PC-3 (cell line): ENCODE results near the gene RASL10B. TPM values are rescaled to one million over a fixed set of nuclear protein-coding genes. Genes with fewer than 3 reads are reported as not detected.
"Not testable (repeated sequence)": the region's sequence is repeated elsewhere in the genome, so short reads cannot be mapped to it uniquely, and the experiment has no call there.

ENCODE experiments used
- ATAC-seq: fragments of 200-7000 bp; cut with Tn5 transposase; 2 replicates; pipeline ENCODE4 v1.9.1; 2020; ENCODE audit warnings: mild to moderate bottlenecking, moderate library complexity
- BruUV-seq: library from RNA; stranded (reverse); fragments of 400-500 nt; replicated peaks from 2 replicates; lab custom pipeline; 2021; lab: Mats Ljungman, UMichigan
- CTCF ChIA-PET: fragments of 300-600 bp; sonication (Branson Sonifier 250); formaldehyde crosslinking; loops from one replicate; lab custom pipeline; 2022; ENCODE audit warnings: antibody characterized with exemption; lab: Charles Lee
- POLR2A ChIA-PET: fragments of 300-600 bp; sonication (Branson Sonifier 250); formaldehyde crosslinking; loops from one replicate; lab custom pipeline; 2022; ENCODE audit warnings: antibody characterized with exemption; ENCODE audit not compliant: unreplicated experiment; lab: Charles Lee
- DNase-seq: peaks from one replicate; pipeline ENCODE4 v3.0.0-alpha.2; 2015
- H2AFZ ChIP-seq: fragments of 300-600 bp; sonication (generic); 2 replicates; pipeline ENCODE4 v1.6.0; 2016; ENCODE audit warnings: antibody characterized with exemption, low read length
- H3F3A ChIP-seq: fragments of 300-600 bp; sonication (generic); one replicate; pipeline ENCODE4 v1.6.0; 2017; ENCODE audit warnings: antibody characterized with exemption, low read length, control low read depth, mild to moderate bottlenecking; ENCODE audit not compliant: unreplicated experiment
- H3K27ac ChIP-seq: fragments of 300-600 bp; sonication (generic); 2 replicates; pipeline ENCODE4 v1.5.1; 2016; ENCODE audit warnings: mild to moderate bottlenecking, low read length
- H3K27me3 ChIP-seq: fragments of 300-600 bp; sonication (generic); 2 replicates; pipeline ENCODE4 v1.6.1; 2016; ENCODE audit warnings: low read length, mixed read lengths
- H3K36me3 ChIP-seq: fragments of 300-600 bp; sonication (generic); 2 replicates; pipeline ENCODE4 v1.6.1; 2016; ENCODE audit warnings: low read depth, mixed run types, low read length, mixed read lengths
- H3K4me1 ChIP-seq: fragments of 300-600 bp; sonication (generic); 2 replicates; pipeline ENCODE4 v1.5.1; 2016; ENCODE audit warnings: low read length; ENCODE audit not compliant: insufficient read depth
- H3K4me2 ChIP-seq: fragments of 300-600 bp; sonication (generic); 2 replicates; pipeline ENCODE4 v1.6.0; 2016; ENCODE audit warnings: low read length
- H3K4me3 ChIP-seq: fragments of 300-600 bp; sonication (generic); 2 replicates; pipeline ENCODE4 v1.5.1; 2016; ENCODE audit warnings: mild to moderate bottlenecking, low read length, mixed read lengths
- H3K79me2 ChIP-seq: fragments of 300-600 bp; sonication (generic); 2 replicates; pipeline ENCODE4 v1.6.1; 2017; ENCODE audit warnings: low read length, mixed read lengths
- H3K9ac ChIP-seq: fragments of 300-600 bp; sonication (generic); 2 replicates; pipeline ENCODE4 v1.6.0; 2016; ENCODE audit warnings: mild to moderate bottlenecking, low read length
- H3K9me2 ChIP-seq: fragments of 300-600 bp; sonication (generic); replicated peaks from 2 replicates; pipeline ENCODE4 v1.6.1; 2016; ENCODE audit warnings: mixed run types, low read length, mixed read lengths
- H3K9me3 ChIP-seq: fragments of 300-600 bp; sonication (generic); 2 replicates; pipeline ENCODE4 v1.6.1; 2016; ENCODE audit warnings: low read length, mixed read lengths
- H4K20me1 ChIP-seq: fragments of 300-600 bp; sonication (generic); 2 replicates; pipeline ENCODE4 v1.6.1; 2016; ENCODE audit warnings: low read length, mixed read lengths
- CTCF ChIP-seq: fragments of 300-600 bp; sonication (generic); conservative IDR thresholded peaks from 2 replicates; pipeline ENCODE4 v1.5.1; 2017; ENCODE audit warnings: antibody characterized with exemption, low read depth, mild to moderate bottlenecking, low read length
- EZH2 ChIP-seq: fragments of 300-600 bp; sonication (generic); IDR thresholded peaks from one replicate; pipeline ENCODE4 v1.6.1; 2017; ENCODE audit warnings: antibody characterized with exemption, mild to moderate bottlenecking, low read length; ENCODE audit not compliant: unreplicated experiment
- EZH2phosphoT487 ChIP-seq: fragments of 300-600 bp; sonication (generic); IDR thresholded peaks from 2 replicates; pipeline ENCODE4 v1.6.1; 2018; ENCODE audit warnings: mild to moderate bottlenecking, antibody characterized with exemption, low read length, borderline replicate concordance
- intact Hi-C: fragments of 100-400 bp; cut with micrococcal nuclease; formaldehyde crosslinking; loops from 2 replicates; pipeline ENCODE4 v1.9.0; 2023
- total RNA-seq: library from RNA; depleted of rRNA; stranded (reverse); fragments of >200 nt; gene quantifications from 2 replicates; pipeline ENCODE4 v1.2.3, GENCODE V29; 2014

RASL10B gene
- total RNA-seq, 1 experiment from 2014 or later: 0.77 TPM

- ATAC-seq (no peak), DNase-seq (no peak)
- TF ChIP-seq EZH2 (no peak), CTCF (no peak), EZH2phosphoT487 (no peak)
- no peak overlapping the region for H3K4me3 ChIP-seq
- no peak overlapping the region for H2AFZ ChIP-seq
- intact Hi-C loops: no loop called here
- ChIA-PET CTCF (no interaction called here), POLR2A (no interaction called here)
- H3F3A ChIP-seq: no peaks in the 10 kb centered on the region
- H3K36me3 ChIP-seq: no peaks in the 10 kb centered on the region
- H3K9me2 ChIP-seq: no peaks in the 10 kb centered on the region
- H3K79me2 ChIP-seq: no peaks in the 10 kb centered on the region
- H4K20me1 ChIP-seq: no peaks in the 10 kb centered on the region
- no peak overlapping the region for H3K4me2 ChIP-seq
- no peaks in the 10 kb centered on the region for H3K27me3 ChIP-seq
- H3K4me1 ChIP-seq: no peaks in the 10 kb centered on the region
- H3K27ac ChIP-seq: no peak overlapping the region
- no TSS peak for BruUV-seq
- H3K9ac ChIP-seq: no peak overlapping the region
- no peaks in the 10 kb centered on the region for H3K9me3 ChIP-seq
These were observed 18.3 kb downstream of the RASL10B start for GRCh38 chr17:35749560-35750412.

GRCh38 chr17:35750526-35751395 is 19.3 kb downstream of the RASL10B start:
- DNase-seq (no peak), ATAC-seq (no peak)
- BruUV-seq: no TSS peak
- H3K4me2 ChIP-seq: no peak overlapping the region
- intact Hi-C loops: no loop called here
- TF ChIP-seq EZH2phosphoT487: no peak
- no peak for TF ChIP-seq CTCF
- no peak for TF ChIP-seq EZH2
- H3K9ac ChIP-seq: no peak overlapping the region
- H3F3A ChIP-seq: no peaks in the 10 kb centered on the region
- no peaks in the 10 kb centered on the region for H3K27me3 ChIP-seq
- CTCF ChIA-PET: no interaction called here
- no peak overlapping the region for H3K27ac ChIP-seq
- H3K9me2 ChIP-seq: no peaks in the 10 kb centered on the region
- H3K79me2 ChIP-seq: no peaks in the 10 kb centered on the region
- H4K20me1 ChIP-seq: no peaks in the 10 kb centered on the region
- POLR2A ChIA-PET: no interaction called here
- no peak overlapping the region for H3K4me3 ChIP-seq
- no peaks in the 10 kb centered on the region for H3K4me1 ChIP-seq
- H2AFZ ChIP-seq: no peak overlapping the region
- H3K36me3 ChIP-seq: no peaks in the 10 kb centered on the region
- H3K9me3 ChIP-seq: no peaks in the 10 kb centered on the region

GRCh38 chr17:35751541-35751940 is 20.1 kb downstream of the RASL10B start:
- H3K4me1 ChIP-seq, H3K9ac ChIP-seq, intact Hi-C loops, POLR2A ChIA-PET, CTCF ChIA-PET, H3K36me3 ChIP-seq, H3K4me2 ChIP-seq, H3K9me3 ChIP-seq, H3K27ac ChIP-seq, BruUV-seq, DNase-seq, H3K79me2 ChIP-seq, ATAC-seq, H3K27me3 ChIP-seq, H3K4me3 ChIP-seq, H3K9me2 ChIP-seq, H2AFZ ChIP-seq, H4K20me1 ChIP-seq, H3F3A ChIP-seq: not testable (repeated sequence)
